Fibroblast of villous mesenchyme (primary cell): ENCODE results near the gene RPSA. TPM values are rescaled to one million over a fixed set of nuclear protein-coding genes. Genes with fewer than 3 reads are reported as not detected.
"Not testable (repeated sequence)": the region's sequence is repeated elsewhere in the genome, so short reads cannot be mapped to it uniquely, and the experiment has no call there.

Experiments used
- DNase-seq: peaks from one replicate; pipeline ENCODE4 v3.0.0-alpha.2; 2010; ENCODE audit warnings: low read depth
- H3K4me3 ChIP-seq: 2 replicates; pipeline ENCODE4 v1.5.1; 2011; ENCODE audit warnings: low read depth, mild to moderate bottlenecking, low read length
- total RNA-seq: library from RNA; depleted of rRNA; stranded (reverse); fragments of >200 nt; gene quantifications from 2 replicates; pipeline ENCODE4 v1.2.3, GENCODE V29; 2012
- TF ChIP-seq, protein P1 (sequence below): IDR thresholded peaks from 2 replicates; pipeline ENCODE4 v1.5.1; 2012; ENCODE audit warnings: low read depth, mild to moderate bottlenecking, low read length; ENCODE audit not compliant: insufficient read depth

RPSA gene
- total RNA-seq, 1 donor: 1,304 TPM

DNA sequence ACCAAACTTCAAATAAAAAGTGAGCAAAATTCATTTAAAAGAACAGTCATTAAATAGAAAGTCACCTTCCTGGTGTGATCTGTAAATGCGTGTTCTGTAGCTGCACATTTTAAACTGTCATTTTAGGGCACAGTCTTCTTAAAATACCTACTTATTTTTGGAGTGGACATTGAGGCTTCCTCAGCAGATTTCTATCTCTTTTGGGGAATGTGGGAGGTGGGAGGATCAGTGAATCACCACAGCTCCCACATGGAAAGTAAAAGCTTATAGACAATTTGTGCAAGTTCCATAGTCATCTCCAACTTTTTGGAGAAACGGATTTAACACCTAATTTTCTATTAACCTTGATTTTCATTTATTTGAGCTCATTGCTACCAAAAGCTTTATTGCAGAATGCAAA lies 39.9 kb downstream of the RPSA start:
- TF ChIP-seq, protein P1, sequence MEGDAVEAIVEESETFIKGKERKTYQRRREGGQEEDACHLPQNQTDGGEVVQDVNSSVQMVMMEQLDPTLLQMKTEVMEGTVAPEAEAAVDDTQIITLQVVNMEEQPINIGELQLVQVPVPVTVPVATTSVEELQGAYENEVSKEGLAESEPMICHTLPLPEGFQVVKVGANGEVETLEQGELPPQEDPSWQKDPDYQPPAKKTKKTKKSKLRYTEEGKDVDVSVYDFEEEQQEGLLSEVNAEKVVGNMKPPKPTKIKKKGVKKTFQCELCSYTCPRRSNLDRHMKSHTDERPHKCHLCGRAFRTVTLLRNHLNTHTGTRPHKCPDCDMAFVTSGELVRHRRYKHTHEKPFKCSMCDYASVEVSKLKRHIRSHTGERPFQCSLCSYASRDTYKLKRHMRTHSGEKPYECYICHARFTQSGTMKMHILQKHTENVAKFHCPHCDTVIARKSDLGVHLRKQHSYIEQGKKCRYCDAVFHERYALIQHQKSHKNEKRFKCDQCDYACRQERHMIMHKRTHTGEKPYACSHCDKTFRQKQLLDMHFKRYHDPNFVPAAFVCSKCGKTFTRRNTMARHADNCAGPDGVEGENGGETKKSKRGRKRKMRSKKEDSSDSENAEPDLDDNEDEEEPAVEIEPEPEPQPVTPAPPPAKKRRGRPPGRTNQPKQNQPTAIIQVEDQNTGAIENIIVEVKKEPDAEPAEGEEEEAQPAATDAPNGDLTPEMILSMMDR: no peak
- H3K4me3 ChIP-seq: no peak overlapping the region
- no peak for DNase-seq

DNA sequence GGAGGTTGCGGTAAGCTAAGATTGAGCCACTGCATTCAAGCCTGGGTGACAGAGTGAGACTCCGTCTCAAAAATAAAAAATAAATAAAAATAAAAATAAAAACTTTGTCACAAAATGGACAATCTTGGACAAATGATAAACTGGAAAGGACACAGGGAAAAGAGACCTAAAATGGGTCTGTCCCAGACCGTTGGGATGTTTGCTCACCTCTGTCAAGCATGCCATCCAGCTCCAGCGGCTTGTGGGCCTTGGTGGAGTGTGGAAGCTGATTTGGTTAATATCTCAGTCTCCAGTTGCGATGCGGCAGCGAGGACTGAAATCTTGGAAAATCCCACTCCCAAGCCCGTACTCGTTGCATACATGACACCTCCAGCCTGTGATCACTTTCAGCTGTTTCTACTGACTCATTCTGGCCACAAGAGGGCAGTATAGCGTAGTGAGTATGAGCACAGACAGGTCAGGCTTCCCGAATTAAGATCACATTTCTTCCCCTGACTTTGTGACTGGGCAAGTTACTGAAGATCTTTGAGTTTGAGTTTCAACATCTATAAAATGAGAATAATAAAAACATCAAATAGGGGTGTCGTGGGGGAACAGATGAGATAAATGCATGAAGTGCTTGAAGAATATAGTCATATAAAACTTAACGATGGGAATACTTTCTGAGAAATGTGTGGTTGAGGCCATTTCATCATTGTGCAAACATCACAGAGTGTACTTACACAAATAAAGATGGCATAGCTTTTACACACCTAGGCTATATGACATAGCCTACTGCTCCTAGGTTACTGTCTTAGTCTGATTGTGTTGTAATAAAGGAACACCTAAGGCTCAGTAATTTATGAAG lies 41.3 kb downstream of the RPSA start:
- TF ChIP-seq, protein P1: peak; percentile 94
- DNase-seq: peak; percentile 88
- no peak overlapping the region for H3K4me3 ChIP-seq

DNA sequence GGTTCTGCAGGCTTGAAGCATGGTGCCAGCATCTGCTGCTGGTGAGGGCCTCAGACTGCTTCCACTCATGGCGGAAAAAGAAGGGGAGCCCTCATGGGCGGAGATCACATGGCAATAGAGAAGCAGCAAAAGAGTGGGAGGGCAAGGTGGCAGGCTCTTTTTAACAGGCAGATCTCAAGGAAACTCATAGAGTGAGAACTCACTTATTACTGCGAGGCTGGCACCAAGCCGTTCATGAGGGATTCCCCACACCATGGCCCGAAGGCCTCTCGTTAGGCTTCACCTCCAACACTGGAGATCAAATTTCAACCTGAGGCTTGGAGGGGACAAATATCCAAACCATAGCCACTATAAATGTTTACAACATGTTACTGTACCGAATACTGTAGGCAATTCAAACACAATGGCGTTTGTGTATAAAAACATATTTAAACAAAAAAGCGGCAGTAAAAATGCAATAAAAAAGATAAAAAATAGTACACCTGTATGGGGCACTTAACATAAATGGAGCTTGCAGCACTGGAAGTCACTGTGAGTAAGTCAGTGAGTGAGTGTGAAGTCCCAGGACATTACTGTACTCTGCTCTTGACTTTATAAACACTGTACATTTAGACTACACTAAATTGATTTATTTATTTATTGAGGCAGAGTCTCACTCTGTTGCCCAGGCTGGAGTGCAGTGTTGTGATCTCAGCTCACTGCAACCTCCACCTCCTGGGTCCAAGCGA lies 42.1 kb downstream of the RPSA start:
- DNase-seq: no peak
- TF ChIP-seq, protein P1: no peak
- no peak overlapping the region for H3K4me3 ChIP-seq

DNA sequence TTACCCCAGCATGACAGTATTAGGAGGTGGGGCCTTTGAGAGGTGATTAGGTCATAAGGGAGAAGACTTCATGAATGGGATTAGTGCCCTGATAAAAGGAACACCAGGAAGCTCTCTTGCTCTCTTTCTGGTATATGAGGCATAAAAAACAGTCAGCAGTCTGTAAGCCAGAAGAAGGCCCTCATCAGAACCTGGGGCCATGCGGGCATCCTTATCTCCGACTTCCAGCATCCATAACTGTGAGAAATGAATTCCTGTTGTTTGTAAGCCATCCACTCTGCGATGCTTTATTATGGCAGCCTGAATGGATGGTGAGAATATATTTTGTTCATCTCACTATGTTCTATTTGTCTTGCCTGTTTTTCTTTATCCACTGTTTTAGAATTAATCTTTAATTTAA lies 43.3 kb downstream of the RPSA start:
- DNase-seq: no peak
- TF ChIP-seq, protein P1: no peak
- no peak overlapping the region for H3K4me3 ChIP-seq

DNA sequence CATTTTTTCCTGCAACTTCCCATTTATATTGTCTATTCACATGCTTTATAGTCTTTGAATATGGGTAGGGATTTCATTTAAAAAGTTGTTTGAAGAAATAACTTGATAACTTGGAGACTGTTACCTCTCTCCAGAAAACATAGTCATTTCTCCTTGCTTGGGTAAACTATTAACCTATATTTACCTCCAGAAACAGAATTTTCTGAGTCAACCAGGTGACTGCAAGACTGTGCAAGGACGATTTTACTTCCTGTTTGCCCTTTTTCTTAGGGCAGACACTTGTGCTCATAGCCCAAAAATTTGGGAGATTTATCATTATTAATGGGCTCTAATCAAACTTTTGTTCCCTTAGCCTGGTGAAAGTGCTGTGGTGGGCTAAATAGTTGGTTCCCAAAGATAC lies 46.6 kb downstream of the RPSA start:
- DNase-seq: no peak
- TF ChIP-seq, protein P1: no peak
- H3K4me3 ChIP-seq: no peak overlapping the region

DNA sequence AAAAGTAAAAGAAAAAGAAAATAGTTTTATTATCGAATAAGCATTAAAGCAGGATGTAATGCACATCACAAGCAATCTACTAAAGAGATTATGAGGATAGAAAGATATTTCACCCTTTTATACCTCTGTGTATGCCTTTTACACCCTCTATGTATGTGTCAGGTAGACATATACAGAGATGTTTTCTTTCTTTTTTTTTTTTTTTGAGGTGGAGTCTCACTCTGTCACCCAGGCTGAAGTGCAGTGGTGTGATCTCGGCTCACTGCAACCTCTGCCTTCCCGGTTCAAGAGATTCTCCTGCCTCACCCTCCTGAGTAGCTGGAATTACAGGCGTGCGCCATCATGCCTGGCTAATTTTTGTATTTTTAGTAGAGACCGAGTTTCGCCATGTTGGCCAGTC lies 47.4 kb downstream of the RPSA start:
- DNase-seq, H3K4me3 ChIP-seq: not testable (repeated sequence)

DNA sequence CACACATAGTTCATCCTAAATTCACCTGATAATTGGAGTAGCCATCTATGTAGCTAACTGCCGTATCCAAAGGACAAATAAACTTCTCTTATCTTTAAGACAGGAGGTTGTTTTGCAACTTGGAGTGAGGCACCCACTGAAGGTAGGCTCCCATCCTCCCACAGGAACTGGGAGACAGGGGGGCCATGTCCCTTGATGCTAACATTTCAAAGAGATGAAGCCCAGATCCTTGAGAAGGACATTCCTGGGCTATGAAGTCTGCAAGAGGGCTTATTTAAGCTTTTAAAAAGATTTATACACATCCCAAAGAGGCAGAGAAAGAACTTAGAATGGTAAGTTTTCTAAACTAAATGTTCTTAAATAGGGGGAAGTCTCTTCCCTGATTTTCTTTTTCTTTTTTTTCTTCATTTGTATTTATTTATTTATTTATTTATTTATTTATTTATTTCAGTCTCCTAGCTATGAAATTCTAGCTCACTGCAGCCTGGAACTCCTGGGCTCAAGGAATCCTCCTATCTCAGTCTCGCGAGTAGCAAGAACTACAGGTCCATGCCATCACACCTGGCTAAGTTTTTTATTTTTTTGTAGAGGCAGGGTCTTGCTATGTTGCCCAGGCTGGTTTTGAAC lies 48.2 kb downstream of the RPSA start:
- DNase-seq: no peak

More for the DNA sequence above, 48.2 kb downstream of the RPSA start:
- TF ChIP-seq, protein P1: no peak
- H3K4me3 ChIP-seq: no peak overlapping the region
